HL-60 (cell line): Measurements from ENCODE around the gene RAB39A.
"Not testable (repeated sequence)": the region's sequence is repeated elsewhere in the genome, so short reads cannot be mapped to it uniquely, and the experiment has no call there.

Experiments used
- DNase-seq, 2 experiments: peaks; one replicate each; pipeline ENCODE4 v3.0.0-alpha.2; 2010 to 2020; ENCODE audit warnings: low read depth in 1 of 2, low spot score in 1 of 2
- H3K27ac ChIP-seq: fragments of 250-450 bp; sonication (Bioruptor Pico); replicated peaks from 2 replicates; pipeline ENCODE4 v1.5.1; 2020; ENCODE audit warnings: mild to moderate bottlenecking, moderate library complexity
- H3K27me3 ChIP-seq: fragments of 250-450 bp; sonication (Bioruptor Pico); 2 replicates; pipeline ENCODE4 v1.5.1; 2021; ENCODE audit warnings: mild to moderate bottlenecking, moderate library complexity; ENCODE audit not compliant: insufficient read depth, poor library complexity, severe bottlenecking
- H3K4me3 ChIP-seq: replicated peaks from 2 replicates; pipeline ENCODE4 v1.5.1; 2011; ENCODE audit warnings: mild to moderate bottlenecking, control low read depth, low read length; ENCODE audit not compliant: insufficient read depth
- CTCF ChIP-seq: IDR thresholded peaks from one replicate; pipeline ENCODE4 v1.5.1; 2011; ENCODE audit warnings: low read length, control low read depth, inconsistent platforms; ENCODE audit not compliant: insufficient read depth
- GABPA ChIP-seq: IDR thresholded peaks from 2 replicates; pipeline ENCODE4 v1.6.1; 2012; ENCODE audit warnings: low read depth
- POLR2AphosphoS5 ChIP-seq: IDR thresholded peaks from 2 replicates; pipeline ENCODE4 v1.6.1; 2012; ENCODE audit warnings: low read depth
- REST ChIP-seq: IDR thresholded peaks from 2 replicates; pipeline ENCODE4 v1.6.1; 2012; ENCODE audit warnings: low read depth; ENCODE audit not compliant: insufficient replicate concordance
- SPI1 ChIP-seq: IDR thresholded peaks from 2 replicates; pipeline ENCODE4 v1.6.1; 2012; ENCODE audit warnings: low read depth, mild to moderate bottlenecking, borderline replicate concordance
- long read RNA-seq: library from polyadenylated mRNA; unstranded; transcript quantifications from one replicate; pipeline ENCODE4 v2.0.0, GENCODE V29; 2020

RAB39A gene, protein sequence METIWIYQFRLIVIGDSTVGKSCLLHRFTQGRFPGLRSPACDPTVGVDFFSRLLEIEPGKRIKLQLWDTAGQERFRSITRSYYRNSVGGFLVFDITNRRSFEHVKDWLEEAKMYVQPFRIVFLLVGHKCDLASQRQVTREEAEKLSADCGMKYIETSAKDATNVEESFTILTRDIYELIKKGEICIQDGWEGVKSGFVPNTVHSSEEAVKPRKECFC
- long read RNA-seq, result 0 reads

DNA sequence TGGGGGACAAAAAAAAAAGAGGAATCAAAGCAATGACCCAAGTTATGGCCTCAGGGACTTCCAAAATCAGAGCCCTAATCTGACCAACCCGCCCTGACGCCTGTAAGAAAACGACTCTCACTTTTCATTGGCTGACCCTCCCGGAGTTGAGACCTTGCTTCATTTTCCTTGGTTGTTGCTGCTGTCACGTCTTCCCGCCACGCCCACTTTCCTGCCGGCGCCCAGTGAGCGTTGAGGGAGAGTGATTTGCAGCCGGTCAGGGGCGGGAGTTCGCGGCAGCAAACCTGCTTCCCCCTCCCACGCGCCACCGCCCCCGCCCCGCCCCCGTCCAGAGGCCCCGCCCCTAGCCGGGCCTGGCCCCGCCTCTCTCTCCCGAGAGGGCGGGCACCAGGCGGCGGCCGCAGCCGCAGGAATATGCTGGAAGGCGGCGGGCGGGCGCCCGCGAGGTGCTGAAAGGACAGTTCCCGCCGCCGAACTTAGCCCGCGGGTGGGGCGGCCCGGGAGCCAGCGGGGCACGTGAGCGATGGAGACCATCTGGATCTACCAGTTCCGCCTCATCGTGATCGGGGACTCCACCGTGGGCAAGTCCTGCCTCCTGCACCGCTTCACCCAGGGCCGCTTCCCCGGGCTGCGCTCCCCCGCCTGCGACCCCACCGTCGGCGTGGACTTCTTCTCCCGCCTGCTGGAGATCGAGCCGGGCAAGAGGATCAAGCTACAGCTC, at the start of gene RAB39A:
RAB39A (plus strand) TSS at position 403 of the 721 bp plus-strand sequence; CDS start at position 524, 121 bp downstream.
- peak within 1 kb of the TSS; percentile 78 for H3K4me3 ChIP-seq
- DNase-seq, result peak; percentile 84 to 85
- TF ChIP-seq REST, result peak; percentile 93
- TF ChIP-seq CTCF, result no peak
- no peak for TF ChIP-seq POLR2AphosphoS5
- TF ChIP-seq GABPA, result no peak
- H3K27me3 ChIP-seq, result peaks cover 10% of the 10 kb centered on the region
- no peak within 1 kb of the TSS for H3K27ac ChIP-seq

DNA sequence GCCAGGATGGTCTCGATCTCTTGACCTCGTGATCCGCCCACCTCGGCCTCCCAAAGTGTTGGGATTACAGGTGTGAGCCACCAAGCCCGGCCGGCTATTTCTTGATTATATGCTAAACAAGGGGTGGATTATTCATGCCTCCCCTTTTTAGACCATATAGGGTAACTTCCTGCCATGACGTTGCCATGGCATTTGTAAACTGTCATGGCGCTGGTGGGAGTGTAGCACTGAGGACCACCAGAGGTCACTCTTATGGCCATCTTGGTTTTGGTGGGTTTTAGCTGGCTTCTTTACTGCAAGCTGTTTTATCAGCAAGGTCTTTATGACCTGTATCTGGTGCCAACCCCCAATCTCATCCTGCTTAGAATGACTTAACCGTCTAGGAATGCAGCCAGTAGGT, 46.8 kb upstream of the RAB39A start:
- H3K4me3 ChIP-seq, H3K27ac ChIP-seq, DNase-seq, H3K27me3 ChIP-seq: not testable (repeated sequence)

GRCh38 chr11:107882095-107882820, 46.0 kb upstream of the RAB39A start:
- Histone ChIP-seq H3K4me3 (no peak overlapping the region), H3K27me3 (no peaks in the 10 kb centered on the region), H3K27ac (no peak overlapping the region)
- DNase-seq, result peak in 1 of 2 experiments; percentile 14
- TF ChIP-seq GABPA, result no peak
- TF ChIP-seq CTCF, result no peak
- no peak for TF ChIP-seq POLR2AphosphoS5
- no peak for TF ChIP-seq REST
- no peak for TF ChIP-seq SPI1

DNA sequence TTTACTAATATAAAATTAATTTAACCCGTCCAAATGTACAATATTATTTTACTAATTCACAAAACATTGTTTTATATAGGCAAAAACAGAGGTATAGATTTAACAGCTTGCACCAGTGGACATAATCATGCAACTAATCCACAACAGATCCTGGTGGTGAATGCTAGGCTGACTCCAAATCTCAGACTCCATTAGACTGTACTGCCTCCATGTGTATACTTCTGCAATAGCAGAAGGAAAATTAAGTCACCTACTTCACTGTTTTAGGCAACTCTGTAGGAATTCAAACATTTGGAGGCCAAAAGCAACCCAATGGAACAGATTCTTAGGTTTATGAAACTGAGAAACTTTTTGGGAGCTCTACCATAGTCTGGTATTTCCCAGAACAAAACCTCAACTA, 30.0 kb upstream of the RAB39A start:
- Histone ChIP-seq H3K27me3 (no peaks in the 10 kb centered on the region), H3K27ac (no peak overlapping the region), H3K4me3 (no peak overlapping the region)
- TF ChIP-seq SPI1, result no peak
- peak; percentile 21 for TF ChIP-seq CTCF
- DNase-seq, result peak in 1 of 2 experiments; percentile 36
